GM12878 (cell line): ENCODE measurements around the gene SLC35G6. TPM values are rescaled to one million over a fixed set of nuclear protein-coding genes. Genes with fewer than 3 reads are reported as not detected.

Source experiments
- CBX3 ChIP-seq: fragments of 200-600 bp; sonication (generic); IDR thresholded peaks from 2 replicates; pipeline ENCODE4 v1.6.1; 2016; ENCODE audit warnings: low read depth, borderline replicate concordance
- E4F1 ChIP-seq: fragments of 450-650 bp; IDR thresholded peaks from 2 replicates; pipeline ENCODE4 v1.6.1; 2018; ENCODE audit warnings: borderline replicate concordance, mild to moderate bottlenecking; ENCODE audit not compliant: partially characterized antibody
- MTA2 ChIP-seq: fragments of 450-650 bp; IDR thresholded peaks from 2 replicates; pipeline ENCODE4 v1.6.1; 2016; ENCODE audit warnings: low read depth, mild to moderate bottlenecking, moderate library complexity
- NFXL1 ChIP-seq: fragments of 450-650 bp; IDR thresholded peaks from 2 replicates; pipeline ENCODE4 v1.6.1; 2017; ENCODE audit warnings: antibody characterized with exemption, mild to moderate bottlenecking, borderline replicate concordance
- NR2C1 ChIP-seq: fragments of 450-650 bp; IDR thresholded peaks from 2 replicates; pipeline ENCODE4 v1.6.1; 2017; ENCODE audit warnings: antibody characterized with exemption, mild to moderate bottlenecking, moderate library complexity
- PRDM15 ChIP-seq: fragments of 450-650 bp; formaldehyde crosslinking; IDR thresholded peaks from 2 replicates; pipeline ENCODE4 v1.4.0; 2020; ENCODE audit warnings: mild to moderate bottlenecking, moderate library complexity
- SIX5 ChIP-seq: IDR thresholded peaks from 2 replicates; pipeline ENCODE4 v1.6.1; 2011; ENCODE audit warnings: mild to moderate bottlenecking, low read depth, low read length, moderate library complexity; ENCODE audit not compliant: severe bottlenecking
- YBX1 ChIP-seq: fragments of 450-650 bp; IDR thresholded peaks from 2 replicates; pipeline ENCODE4 v1.6.1; 2016; ENCODE audit warnings: antibody characterized with exemption
- ZNF207 ChIP-seq: fragments of 450-650 bp; IDR thresholded peaks from 2 replicates; pipeline ENCODE4 v1.6.1; 2014; ENCODE audit warnings: antibody characterized with exemption, mild to moderate bottlenecking, borderline replicate concordance
- ZNF274 ChIP-seq: IDR thresholded peaks from one replicate; pipeline ENCODE4 v1.8.0; 2011; ENCODE audit not compliant: insufficient read length, insufficient read depth
- polyA plus RNA-seq, 11 experiments: library from polyadenylated mRNA; depleted of rRNA in 4 of 11; unstranded in 6 of 11; stranded (reverse) in 5 of 11; fragments of >200 nt; fragmentation: Nextera tagmentation in 4 of 11; fragmentation: Illumina TruSeq in 1 of 11; extraction: Ambion mirVana in 4 of 11; extraction: Trizol in 1 of 11; gene quantifications; 1 replicate in 1 of 11; 2 replicates in 10 of 11; pipeline versions ENCODE4 v1.2.1 to v1.2.3, GENCODE V29; 2011 to 2016; ENCODE audit warnings: inconsistent platforms in 2 of 11, missing spikeins in 2 of 11, low read depth in 1 of 11
- total RNA-seq, 4 experiments: library from RNA; depleted of rRNA in 3 of 4; stranded (reverse); fragments of >200 nt in 3 of 4; fragmentation: Illumina TruSeq in 1 of 4; extraction: Trizol in 1 of 4; gene quantifications; 2 replicates each; pipeline versions ENCODE4 v1.2.1 to v1.2.3, GENCODE V29; 2013 to 2021

Gene SLC35G6
- total and polyA plus RNA-seq, 10 of the 15 experiments (the other 5 are each of a cell fraction or from before 2014, with no cell fraction given): 0.20 TPM; not detected in 9

- no peak for TF ChIP-seq E4F1
- no peak for TF ChIP-seq NR2C1
- no peak for TF ChIP-seq NFXL1
- TF ChIP-seq ZNF274: no peak
- no peak for TF ChIP-seq YBX1
- no peak for TF ChIP-seq PRDM15 (CRISPR knock-in tag)
- TF ChIP-seq ZNF207: no peak
- TF ChIP-seq MTA2: no peak
- no peak for TF ChIP-seq SIX5
- no peak for TF ChIP-seq CBX3
- TF ChIP-seq, all 136 proteins: peak for 6
Measured at GRCh38 chr17:7478276-7479212, 2.7 kb upstream of the SLC35G6 start (continued).
